ENCODE measurements around the gene GDPD2.

The GDPD2 gene, protein sequence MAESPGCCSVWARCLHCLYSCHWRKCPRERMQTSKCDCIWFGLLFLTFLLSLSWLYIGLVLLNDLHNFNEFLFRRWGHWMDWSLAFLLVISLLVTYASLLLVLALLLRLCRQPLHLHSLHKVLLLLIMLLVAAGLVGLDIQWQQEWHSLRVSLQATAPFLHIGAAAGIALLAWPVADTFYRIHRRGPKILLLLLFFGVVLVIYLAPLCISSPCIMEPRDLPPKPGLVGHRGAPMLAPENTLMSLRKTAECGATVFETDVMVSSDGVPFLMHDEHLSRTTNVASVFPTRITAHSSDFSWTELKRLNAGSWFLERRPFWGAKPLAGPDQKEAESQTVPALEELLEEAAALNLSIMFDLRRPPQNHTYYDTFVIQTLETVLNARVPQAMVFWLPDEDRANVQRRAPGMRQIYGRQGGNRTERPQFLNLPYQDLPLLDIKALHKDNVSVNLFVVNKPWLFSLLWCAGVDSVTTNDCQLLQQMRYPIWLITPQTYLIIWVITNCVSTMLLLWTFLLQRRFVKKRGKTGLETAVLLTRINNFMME

DNA sequence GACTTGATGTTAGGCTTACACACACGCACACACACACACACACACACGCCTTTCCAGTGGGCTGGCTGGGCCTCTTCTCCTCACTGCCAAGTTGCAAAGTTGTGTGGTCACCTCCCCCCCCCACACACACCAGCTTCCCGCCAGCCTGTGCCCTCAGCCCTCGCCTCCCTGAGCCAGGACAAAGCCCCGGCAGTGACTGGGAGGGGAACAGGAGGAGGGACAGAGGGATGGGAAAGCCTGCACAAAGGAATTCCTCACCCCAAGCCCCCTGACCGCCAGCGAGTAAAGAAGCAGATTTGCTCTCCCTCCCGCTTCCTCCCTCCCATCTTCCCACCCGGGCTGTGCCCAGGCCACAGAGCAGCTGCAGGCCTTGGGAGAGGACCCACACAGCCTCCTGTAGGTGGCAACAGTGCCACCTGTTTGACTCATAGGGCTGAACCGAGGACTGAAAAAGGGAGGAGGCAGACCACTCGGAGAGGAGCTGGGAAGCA lies at the start of gene GDPD2:
Gene GDPD2, plus strand, starts transcription at position 464 of the 491 bp plus-strand sequence. CDS start 1,671 bp downstream, outside the sequence.
- TF ChIP-seq TEAD4 (IDR thresholded peaks at IDR 0.05), result no peak
- no peak for TF ChIP-seq ZBTB7A (IDR thresholded peaks at IDR 0.05; ENCODE audit: low read depth)
- TF ChIP-seq EGR1 (IDR thresholded peaks at IDR 0.05), result no peak
- TF ChIP-seq YY1 (IDR thresholded peaks at IDR 0.05; ENCODE audit: low read depth), result no peak

DNA sequence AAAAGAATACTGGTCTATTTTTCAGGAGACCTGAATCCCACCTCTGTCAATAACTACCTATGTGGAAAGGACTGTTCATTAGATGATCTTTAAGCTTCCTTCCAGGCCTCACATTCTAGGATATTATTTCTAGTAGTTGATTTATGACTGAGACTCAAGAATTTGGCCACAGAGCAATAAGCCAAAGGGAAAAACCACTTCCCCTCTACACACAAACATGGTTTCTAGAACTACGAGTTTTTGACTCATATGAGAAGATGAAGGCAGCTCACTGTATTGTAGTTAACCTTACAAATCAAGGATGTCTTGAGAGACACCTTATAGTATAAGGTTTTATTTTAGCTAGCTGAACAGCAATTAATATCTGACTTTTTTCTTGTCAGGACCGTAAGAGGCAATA lies 36.9 kb upstream of the GDPD2 start:
- TF ChIP-seq RAD21 (IDR thresholded peaks at IDR 0.05; ENCODE audit: low read depth) (no peak), EGR1 (IDR thresholded peaks at IDR 0.05) (no peak), FOXM1 (IDR thresholded peaks at IDR 0.05; ENCODE audit: borderline replicate concordance, low read depth) (no peak), EP300 (IDR thresholded peaks at IDR 0.05; ENCODE audit: borderline replicate concordance) (no peak), YY1 (IDR thresholded peaks at IDR 0.05; ENCODE audit: low read depth) (no peak), NFIC (IDR thresholded peaks at IDR 0.05) (no peak), CREB1 (IDR thresholded peaks at IDR 0.05; ENCODE audit: low read depth) (no peak), TEAD4 (IDR thresholded peaks at IDR 0.05) (no peak), TCF12 (IDR thresholded peaks at IDR 0.05; ENCODE audit: low read depth) (no peak), TAF1 (IDR thresholded peaks at IDR 0.05; ENCODE audit: low read depth) (no peak), CEBPB (IDR thresholded peaks at IDR 0.05) (no peak), ZBTB7A (IDR thresholded peaks at IDR 0.05; ENCODE audit: low read depth) (no peak)
- TF ChIP-seq, protein P1, sequence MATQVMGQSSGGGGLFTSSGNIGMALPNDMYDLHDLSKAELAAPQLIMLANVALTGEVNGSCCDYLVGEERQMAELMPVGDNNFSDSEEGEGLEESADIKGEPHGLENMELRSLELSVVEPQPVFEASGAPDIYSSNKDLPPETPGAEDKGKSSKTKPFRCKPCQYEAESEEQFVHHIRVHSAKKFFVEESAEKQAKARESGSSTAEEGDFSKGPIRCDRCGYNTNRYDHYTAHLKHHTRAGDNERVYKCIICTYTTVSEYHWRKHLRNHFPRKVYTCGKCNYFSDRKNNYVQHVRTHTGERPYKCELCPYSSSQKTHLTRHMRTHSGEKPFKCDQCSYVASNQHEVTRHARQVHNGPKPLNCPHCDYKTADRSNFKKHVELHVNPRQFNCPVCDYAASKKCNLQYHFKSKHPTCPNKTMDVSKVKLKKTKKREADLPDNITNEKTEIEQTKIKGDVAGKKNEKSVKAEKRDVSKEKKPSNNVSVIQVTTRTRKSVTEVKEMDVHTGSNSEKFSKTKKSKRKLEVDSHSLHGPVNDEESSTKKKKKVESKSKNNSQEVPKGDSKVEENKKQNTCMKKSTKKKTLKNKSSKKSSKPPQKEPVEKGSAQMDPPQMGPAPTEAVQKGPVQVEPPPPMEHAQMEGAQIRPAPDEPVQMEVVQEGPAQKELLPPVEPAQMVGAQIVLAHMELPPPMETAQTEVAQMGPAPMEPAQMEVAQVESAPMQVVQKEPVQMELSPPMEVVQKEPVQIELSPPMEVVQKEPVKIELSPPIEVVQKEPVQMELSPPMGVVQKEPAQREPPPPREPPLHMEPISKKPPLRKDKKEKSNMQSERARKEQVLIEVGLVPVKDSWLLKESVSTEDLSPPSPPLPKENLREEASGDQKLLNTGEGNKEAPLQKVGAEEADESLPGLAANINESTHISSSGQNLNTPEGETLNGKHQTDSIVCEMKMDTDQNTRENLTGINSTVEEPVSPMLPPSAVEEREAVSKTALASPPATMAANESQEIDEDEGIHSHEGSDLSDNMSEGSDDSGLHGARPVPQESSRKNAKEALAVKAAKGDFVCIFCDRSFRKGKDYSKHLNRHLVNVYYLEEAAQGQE (IDR thresholded peaks at IDR 0.05; ENCODE audit: low read depth), result no peak

DNA sequence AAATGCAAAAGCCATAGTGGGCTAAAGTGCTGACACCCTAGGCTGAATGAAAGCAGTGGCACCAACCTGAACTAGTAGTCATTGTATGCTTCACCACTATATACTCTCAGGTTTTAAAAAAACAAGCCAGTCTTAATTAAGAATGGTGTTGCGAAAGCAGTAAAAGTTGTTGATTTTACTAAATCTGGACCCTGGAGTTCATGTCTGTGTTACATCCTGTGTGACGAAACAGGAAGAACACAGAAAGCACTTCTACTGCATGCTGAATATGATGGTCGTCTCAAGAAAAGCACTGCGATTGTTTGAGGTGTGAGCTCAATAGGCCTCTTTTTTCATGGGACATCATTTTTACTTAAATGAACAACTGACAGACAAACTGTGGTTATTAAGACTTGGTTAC lies 24.2 kb upstream of the GDPD2 start:
- TF ChIP-seq, protein P2, sequence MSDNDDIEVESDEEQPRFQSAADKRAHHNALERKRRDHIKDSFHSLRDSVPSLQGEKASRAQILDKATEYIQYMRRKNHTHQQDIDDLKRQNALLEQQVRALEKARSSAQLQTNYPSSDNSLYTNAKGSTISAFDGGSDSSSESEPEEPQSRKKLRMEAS (IDR thresholded peaks at IDR 0.05), result no peak
- TF ChIP-seq EP300 (IDR thresholded peaks at IDR 0.05; ENCODE audit: borderline replicate concordance) (no peak), EGR1 (IDR thresholded peaks at IDR 0.05) (no peak), YY1 (IDR thresholded peaks at IDR 0.05; ENCODE audit: low read depth) (no peak), CREB1 (IDR thresholded peaks at IDR 0.05; ENCODE audit: low read depth) (no peak), FOXM1 (IDR thresholded peaks at IDR 0.05; ENCODE audit: borderline replicate concordance, low read depth) (no peak), TCF12 (IDR thresholded peaks at IDR 0.05; ENCODE audit: low read depth) (no peak), NFIC (IDR thresholded peaks at IDR 0.05) (no peak), TEAD4 (IDR thresholded peaks at IDR 0.05) (no peak), CEBPB (IDR thresholded peaks at IDR 0.05) (no peak), RAD21 (IDR thresholded peaks at IDR 0.05; ENCODE audit: low read depth) (no peak), TAF1 (IDR thresholded peaks at IDR 0.05; ENCODE audit: low read depth) (no peak), ZBTB7A (IDR thresholded peaks at IDR 0.05; ENCODE audit: low read depth) (no peak)
- TF ChIP-seq, protein P3, sequence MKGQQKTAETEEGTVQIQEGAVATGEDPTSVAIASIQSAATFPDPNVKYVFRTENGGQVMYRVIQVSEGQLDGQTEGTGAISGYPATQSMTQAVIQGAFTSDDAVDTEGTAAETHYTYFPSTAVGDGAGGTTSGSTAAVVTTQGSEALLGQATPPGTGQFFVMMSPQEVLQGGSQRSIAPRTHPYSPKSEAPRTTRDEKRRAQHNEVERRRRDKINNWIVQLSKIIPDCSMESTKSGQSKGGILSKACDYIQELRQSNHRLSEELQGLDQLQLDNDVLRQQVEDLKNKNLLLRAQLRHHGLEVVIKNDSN (IDR thresholded peaks at IDR 0.05), result no peak
- TF ChIP-seq, protein P1 (IDR thresholded peaks at IDR 0.05; ENCODE audit: low read depth), result no peak

DNA sequence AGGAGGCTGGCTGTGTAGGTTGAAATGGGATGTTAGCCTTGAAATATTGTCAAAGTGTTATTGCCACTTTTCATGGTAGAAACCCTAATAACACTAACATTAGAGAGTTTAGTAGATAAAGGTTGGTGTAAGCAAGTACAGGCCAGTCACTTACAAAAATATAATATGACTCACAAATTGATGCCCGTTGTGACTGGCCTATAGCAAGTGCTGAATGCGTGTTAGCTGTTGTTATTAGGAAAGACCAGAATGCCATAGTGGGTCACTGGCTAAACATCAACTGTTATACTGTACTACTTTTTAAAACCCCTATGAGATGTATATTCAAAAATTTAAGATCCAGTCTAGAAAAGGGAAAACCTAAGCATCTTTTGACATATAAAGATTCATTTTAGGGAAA lies 20.4 kb upstream of the GDPD2 start:
- no peak for TF ChIP-seq TCF12 (IDR thresholded peaks at IDR 0.05; ENCODE audit: low read depth)
- TF ChIP-seq, protein P3 (IDR thresholded peaks at IDR 0.05), result no peak
- no peak for TF ChIP-seq NFIC (IDR thresholded peaks at IDR 0.05)
- TF ChIP-seq, protein P2 (IDR thresholded peaks at IDR 0.05), result no peak
- no peak for TF ChIP-seq EP300 (IDR thresholded peaks at IDR 0.05; ENCODE audit: borderline replicate concordance)
- TF ChIP-seq, protein P1 (IDR thresholded peaks at IDR 0.05; ENCODE audit: low read depth), result no peak
- no peak for TF ChIP-seq TAF1 (IDR thresholded peaks at IDR 0.05; ENCODE audit: low read depth)
- no peak for TF ChIP-seq ZBTB7A (IDR thresholded peaks at IDR 0.05; ENCODE audit: low read depth)

All from Ishikawa (cell line).